Measurements from ENCODE around the gene TSSC4.

The TSSC4 gene

DNA sequence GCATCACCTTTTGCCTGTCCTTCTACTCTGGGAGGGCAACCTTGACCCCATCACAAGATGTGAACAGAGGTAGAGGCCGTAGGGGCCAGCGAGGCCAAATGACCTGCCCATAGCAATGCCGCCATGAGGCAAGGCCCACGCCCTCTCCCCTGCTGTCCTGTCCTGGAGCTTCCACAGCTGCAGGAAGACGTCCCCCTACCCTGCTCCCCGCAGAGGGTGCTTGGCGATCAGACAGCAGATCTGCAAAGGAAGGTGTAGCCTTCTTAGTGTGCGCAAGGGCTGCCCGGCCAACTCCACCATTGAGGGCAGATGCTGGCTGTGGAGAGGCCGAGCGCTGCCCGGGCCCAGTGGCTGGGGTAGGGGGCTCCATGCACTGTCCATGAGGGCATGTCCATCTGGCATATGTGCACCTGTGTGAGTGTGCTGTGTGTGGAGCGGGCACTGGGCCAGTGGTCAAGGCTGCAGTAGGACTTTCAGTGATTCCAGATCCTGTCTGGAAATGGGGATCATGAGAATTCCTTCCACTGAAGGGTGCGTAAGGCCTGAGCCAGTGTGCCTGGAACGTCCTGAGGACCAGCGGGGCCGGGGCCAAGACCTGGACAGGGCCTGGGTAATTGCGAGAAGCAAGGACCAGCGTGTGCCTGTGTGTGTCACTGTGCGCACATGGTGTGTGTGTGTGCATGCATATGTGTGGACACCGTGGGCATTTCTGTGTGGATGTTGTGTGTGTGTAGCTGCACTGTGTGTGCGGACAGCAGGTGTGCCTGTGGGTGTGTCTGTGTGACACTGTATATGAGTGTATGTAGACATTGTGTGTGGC, 32.8 kb downstream of the TSSC4 start:
- DNase-seq (ENCODE audit: low read depth in 2 of 2) = no peak

DNA sequence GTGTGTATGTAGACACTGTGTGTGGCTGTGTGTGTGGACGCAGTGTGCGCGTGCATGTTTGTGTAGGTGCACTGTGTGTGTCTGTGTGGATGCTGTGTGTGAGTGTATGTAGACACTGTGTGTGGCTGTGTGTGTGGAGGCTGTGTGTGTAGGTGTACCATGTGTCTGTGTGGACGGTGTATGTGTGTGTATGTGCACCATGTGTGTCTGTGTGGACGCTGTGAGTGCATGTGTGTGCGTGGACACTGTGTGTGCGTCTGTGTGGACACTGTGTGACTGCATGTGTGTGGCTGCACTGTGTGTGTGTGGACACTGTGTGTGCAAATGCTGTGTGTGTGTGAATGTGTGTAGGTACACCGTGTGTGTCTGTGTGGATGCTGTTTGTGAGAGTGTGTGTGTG, 33.5 kb downstream of the TSSC4 start:
- no peak for DNase-seq (ENCODE audit: low read depth in 2 of 2)

DNA sequence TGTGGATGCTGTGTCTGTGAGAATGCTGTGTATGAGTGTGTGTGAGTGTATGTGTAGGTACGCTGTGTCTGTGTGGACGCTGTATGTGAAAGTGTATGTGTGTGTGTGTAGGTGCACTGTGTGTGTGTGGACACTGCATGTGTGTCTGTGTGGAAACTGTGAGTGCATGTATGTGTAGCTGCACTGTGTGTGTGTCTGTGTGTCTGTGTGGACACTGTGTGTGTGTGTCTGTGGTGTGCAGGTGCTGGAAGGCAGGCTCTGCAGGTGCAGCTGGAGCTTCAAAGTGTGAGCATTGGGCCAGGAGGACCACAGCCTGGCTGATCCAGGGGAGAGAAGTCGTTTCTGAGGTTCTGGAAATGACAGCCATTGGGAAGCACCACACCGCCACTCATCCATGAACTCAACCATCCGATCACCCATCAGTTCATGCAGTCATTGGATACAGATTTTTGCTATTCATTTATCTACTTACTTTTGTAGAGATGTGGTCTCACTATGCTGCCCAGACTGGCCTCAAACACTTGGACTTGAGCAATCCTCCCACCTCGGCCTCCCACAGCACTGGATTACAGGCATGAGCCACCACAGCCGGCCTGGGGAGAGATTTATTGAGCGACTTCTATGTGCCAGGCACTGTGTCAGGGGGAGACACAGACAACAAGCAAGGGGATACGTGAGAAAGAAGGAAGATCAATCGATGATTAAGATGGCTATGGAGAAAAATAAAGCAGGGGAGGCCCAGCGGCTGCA, 34.1 kb downstream of the TSSC4 start:
- DNase-seq (ENCODE audit: low read depth in 2 of 2) = no peak

GRCh38 chr11:2435288-2436012, 34.9 kb downstream of the TSSC4 start:
- no peak for DNase-seq (ENCODE audit: low read depth in 2 of 2)

- no peak for DNase-seq (ENCODE audit: low read depth in 2 of 2)
These were observed 35.5 kb downstream of the TSSC4 start for GRCh38 chr11:2436013-2436520.

DNA sequence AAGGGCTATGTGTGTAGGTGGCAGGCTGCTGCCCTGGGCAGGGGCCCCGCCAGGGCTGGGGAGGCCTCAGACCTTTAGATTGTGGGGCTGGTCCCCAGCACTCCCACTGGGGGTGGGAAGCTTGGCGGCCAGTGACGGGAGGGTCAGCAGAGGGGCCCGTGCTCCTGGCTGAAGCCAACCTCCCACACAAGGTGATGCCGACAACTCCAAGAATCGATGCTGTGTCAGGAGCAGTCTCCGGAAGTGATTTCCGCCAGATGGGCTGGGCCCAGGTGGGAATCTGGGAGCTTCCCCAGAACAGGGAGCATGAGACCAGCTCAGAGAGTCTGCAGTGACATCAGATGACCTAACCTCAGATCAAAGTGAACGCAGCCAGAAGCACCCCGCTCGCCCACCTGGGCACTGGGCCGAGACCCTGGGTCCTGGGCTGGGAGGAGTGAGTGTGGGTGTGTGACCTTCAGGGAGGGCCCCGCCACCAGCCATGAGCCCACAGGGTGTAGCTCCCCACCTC, 36.0 kb downstream of the TSSC4 start:
- DNase-seq (ENCODE audit: low read depth in 2 of 2) = no peak

GRCh38 chr11:2437516-2437915, 37.0 kb downstream of the TSSC4 start:
- DNase-seq (ENCODE audit: low read depth in 2 of 2) = no peak

GRCh38 chr11:2439820-2440219, 39.3 kb downstream of the TSSC4 start:
- DNase-seq (ENCODE audit: low read depth in 2 of 2) = no peak

- DNase-seq (ENCODE audit: low read depth in 2 of 2) = no peak
These were observed 40.1 kb downstream of the TSSC4 start for GRCh38 chr11:2440646-2441045.

- DNase-seq (ENCODE audit: low read depth in 2 of 2) = no peak
These were observed 40.6 kb downstream of the TSSC4 start for GRCh38 chr11:2441171-2441570.

- DNase-seq (ENCODE audit: low read depth in 2 of 2) = no peak
These were observed 42.0 kb downstream of the TSSC4 start for GRCh38 chr11:2442589-2442988.

GRCh38 chr11:2443406-2443805, 42.9 kb downstream of the TSSC4 start:
- no peak for DNase-seq (ENCODE audit: low read depth in 2 of 2)

- DNase-seq (ENCODE audit: low read depth in 2 of 2) = peak in 1 of 2 donors; percentile 68
These were observed 43.6 kb downstream of the TSSC4 start, which contains the start of gene TRPM5 for GRCh38 chr11:2443881-2444820. Gene TRPM5, minus strand, starts transcription at chr11:2444514. Its CDS starts 21,478 bp downstream, at chr11:2423036.

GRCh38 chr11:2444821-2445745, 44.5 kb downstream of the TSSC4 start, which contains the start of gene KCNQ1:
Gene KCNQ1, plus strand, starts transcription at chr11:2445008. Its CDS starts 91 bp downstream, at chr11:2445099.
- peak; percentile 47 to 49 for DNase-seq (ENCODE audit: low read depth in 2 of 2)

DNA sequence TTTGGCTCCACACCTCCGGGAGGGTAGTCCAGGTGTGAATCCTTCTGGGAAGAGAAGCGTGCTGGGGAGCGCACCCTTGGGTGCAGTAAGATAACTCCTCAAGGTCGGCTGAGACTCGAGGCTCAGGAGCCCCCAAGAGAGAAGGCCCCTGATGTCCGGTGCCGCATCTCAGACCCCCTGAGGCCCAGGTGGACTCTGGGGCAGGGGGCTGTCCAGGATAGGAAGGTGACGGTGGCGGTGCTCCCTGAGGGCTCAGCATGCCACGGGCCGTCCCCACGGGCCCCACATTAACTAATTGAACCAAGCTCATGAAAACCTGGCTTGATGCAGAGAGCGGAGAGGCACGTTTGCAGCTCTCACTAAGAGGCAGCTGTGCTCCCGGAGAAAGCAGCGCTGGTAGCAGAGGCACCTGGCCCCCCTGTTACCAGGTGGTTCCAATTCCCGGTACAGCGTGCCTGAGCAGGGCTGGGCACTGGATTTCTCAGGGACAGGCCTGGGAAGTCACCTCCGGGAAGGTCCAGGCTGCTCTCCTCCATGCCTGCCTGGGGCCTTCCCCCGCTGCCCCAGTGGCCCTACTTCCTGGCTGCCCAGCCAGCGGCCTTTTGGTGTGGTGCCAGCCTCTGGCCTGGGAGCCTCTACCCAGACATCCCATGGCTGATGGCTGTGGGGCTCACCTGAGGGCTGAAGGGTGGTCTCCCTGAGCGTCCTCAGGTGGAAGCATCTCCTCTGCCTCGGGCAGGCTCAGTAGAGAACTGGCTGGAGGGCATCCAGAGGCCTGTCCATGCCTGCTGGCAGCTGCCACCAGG, 45.4 kb downstream of the TSSC4 start:
- no peak for DNase-seq (ENCODE audit: low read depth in 2 of 2)

DNA sequence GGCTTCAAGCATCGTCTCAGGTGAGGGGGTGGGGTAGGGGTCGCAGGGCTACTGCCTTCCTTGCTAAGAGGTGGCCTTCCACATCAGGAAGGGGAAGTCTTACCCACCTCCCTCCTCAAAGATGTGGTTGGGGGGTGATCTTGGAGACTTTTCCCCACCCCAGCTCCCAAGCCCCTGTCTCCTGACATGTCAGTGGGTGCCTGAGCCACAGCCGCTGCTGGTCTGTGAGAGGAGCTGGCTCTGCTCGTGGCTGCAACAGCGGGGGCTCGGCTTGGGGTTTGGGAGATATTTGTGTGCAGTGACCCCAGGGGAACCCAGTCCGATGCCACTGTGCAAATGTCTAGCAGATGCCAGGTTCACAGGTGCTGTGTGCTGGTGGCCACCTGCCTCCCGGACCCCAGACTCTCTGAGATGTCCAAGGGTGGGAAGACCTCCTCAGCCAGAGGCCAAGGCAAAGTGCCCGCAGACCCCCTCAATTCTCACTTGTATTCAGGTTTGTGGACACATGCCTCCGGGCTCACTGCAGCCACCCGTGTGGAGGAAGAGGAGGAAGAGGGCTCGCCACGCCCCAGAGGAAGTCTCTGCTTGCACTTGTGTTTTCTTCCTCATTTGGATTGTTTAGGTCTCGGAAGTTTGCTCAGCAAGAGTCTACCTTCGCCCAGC, 46.2 kb downstream of the TSSC4 start:
- no peak for DNase-seq (ENCODE audit: low read depth in 2 of 2)

DNA sequence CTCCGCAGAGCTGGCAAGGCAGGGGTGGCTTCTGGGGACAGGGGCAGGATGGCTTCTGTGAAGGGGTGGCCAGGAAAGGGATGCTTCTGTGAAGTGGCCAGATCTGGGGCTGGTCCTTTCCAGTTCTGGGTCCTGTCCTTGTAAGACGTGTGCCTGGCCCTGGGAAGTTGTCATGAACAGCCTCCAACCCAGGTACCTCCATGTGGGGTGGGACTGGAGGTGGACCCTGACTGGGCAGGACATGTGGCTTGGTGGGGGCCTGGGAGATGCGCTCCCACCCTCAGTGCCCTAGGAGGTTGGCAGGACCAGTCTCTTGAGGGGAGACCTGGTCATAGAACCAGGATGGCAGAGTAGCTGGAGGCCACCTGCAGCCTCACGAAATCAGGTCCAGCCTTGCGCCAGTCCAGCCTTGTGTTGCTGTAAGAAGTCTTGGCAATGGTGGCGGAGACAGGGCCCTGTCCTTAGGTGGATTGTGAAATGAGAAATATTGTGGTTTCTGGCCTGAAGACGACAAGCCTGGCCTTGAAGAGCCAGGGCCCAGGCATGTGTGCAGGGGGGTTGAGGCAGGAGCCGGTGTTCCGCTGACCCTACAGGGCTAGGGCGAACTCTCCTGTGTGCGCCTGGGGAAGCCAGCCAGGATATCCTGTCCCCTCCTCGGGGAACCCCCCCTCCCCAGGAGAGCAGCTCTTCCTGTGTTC, 46.9 kb downstream of the TSSC4 start:
- no peak for DNase-seq (ENCODE audit: low read depth in 2 of 2)

All from stimulated activated CD8-positive, alpha-beta memory T cell treated with anti-CD3 and anti-CD28 coated beads, Interleukin-2, amount 100 ng/mL, for 48 hours (primary cell).